GM21786 (cell line): ENCODE results near the gene GFM1.

Experiments
- ATAC-seq: cut with Tn5 transposase; IDR thresholded peaks from one replicate; pipeline ENCODE4 v1.9.1; 2021; ENCODE audit not compliant: unreplicated experiment

GFM1 gene

DNA sequence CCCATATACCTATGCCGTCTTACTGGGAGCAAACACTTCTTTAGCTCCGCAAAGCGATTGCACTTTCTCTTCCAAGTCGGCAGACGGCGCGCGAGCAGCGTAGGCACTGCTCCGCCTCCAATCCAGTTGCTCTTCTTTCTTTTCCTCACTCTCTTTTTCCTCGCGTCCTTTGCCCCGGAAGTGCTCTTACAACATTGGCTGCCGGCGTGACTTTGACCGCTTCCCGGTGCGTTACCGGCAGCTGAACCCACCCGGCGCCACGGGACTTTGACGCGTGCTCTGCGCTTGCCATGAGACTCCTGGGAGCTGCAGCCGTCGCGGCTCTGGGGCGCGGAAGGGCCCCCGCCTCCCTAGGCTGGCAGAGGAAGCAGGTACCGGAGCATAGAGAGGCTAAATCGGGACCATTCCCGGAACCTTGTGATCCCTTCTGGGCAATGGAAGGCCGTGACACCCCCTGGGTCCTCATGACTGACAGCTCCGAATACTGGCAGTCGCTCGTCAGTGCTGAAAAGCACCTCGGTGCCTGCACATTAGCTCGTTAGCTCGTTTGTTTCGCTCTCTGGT lies at the start of gene GFM1:
Gene GFM1, plus strand, starts transcription at position 183 of the 564 bp plus-strand sequence. Its CDS starts 108 bp downstream, at position 291.
- peak; percentile 99 for ATAC-seq

DNA sequence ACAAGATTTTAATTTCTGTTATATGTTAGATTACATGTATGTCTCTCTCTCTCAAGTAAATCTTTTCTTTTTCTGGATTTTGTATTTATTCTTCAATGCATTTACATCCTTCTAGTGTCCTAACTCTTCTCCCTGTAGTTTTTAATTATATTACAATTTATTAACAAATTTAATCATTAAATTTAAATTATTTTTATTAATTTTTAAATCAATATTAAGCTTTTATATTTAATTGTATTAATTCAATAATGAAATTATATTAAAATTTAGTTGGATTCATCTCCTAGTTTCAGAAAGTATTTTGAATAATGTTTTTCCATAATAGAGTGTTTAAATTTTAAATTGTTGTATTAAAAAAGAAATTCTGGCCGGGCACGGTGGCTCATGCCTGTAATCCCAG lies 43.5 kb upstream of the GFM1 start:
- no peak for ATAC-seq

DNA sequence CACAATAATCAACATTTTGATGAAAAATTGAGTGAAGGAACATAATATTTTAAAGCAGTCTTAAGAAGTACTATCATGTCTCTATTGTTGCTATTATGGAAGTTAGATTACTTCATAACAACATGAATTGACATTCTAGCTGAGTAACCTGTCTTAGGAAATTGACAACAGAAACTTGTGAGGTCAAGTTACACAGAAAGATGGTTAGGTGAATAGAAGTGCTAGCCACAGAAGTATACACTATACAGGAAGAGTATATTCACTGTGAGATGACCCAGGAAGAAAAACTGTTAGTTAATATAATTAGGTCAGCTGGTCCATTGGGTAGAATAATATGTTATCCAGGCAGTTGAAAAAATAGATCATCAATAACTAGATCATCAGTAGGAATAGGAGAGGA lies 42.1 kb upstream of the GFM1 start:
- no peak for ATAC-seq

DNA sequence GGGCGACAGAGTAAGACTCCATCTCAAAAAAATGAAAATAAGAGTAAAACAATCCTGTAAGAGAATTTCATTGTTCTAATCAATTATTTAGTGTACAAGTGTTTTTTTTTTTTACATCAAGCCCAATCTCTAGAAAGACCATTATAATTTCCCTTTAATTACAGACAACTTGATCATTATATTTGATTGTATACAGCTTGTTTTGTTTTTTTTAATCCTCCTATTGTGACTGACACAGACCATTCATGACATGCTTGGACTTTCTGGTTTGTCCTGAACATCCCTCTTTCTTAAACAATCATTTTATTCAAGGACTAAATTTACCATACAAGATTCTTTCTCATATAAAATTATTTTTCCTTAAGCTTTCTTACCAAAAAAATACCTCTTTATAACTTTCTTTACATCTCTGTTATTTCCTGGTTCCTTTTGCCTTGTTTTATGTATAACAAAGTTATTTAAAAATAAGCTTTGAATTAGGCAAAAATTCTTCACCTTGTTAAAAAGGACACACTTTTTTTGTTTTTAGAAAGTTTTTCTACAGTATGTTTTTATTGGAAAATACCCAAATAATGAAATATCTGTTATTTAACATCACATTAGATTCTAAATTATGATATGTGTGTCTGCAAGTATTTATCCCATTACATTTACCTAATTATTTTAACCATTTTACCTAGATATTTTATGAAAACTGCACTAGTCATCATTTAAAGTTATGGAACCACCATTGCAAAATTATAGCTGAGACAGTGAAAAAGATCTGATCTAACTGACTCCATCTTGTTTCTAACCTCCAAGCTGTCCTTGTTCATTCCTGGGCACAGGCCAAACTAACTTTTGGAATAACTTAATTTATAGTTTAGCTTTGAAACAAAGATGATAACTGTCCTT lies 26.1 kb upstream of the GFM1 start:
- no peak for ATAC-seq

DNA sequence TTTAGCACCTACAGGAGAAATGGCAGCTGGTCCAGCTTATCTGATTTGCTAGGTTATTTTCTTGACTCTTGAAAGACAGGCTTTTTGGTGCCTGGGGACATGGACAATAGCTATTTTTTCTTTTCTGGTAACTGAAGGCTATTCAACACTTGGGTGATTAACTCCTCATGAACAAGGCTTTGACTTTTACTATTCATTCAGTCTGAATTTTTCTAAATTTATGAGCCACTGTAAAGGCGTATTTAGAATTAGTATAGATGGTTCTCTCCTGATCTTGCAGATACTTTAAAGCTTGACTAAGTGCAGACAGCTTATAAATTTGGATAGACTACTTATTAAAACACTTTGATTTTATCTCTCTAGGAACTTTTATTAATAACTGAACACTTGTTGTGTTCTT lies 18.4 kb upstream of the GFM1 start:
- ATAC-seq = no peak

DNA sequence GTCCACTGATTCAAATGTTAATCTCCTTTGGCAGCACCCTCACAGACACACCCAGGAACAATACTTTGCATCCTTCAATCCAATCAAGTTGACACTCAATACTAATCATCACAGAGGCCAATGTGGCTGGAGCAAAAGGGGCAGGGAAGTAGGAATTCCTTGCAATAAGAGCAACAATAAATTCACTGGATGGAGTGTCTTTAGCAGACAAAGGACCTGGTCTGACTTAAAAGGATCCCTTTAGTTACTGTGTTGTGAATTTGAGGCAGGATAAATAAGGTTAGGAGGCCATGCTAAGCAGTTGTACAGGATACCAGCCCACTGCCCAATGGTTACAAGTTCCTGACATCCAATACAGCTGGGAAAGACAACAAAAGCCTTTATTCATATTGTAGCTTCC lies 12.3 kb upstream of the GFM1 start:
- no peak for ATAC-seq

DNA sequence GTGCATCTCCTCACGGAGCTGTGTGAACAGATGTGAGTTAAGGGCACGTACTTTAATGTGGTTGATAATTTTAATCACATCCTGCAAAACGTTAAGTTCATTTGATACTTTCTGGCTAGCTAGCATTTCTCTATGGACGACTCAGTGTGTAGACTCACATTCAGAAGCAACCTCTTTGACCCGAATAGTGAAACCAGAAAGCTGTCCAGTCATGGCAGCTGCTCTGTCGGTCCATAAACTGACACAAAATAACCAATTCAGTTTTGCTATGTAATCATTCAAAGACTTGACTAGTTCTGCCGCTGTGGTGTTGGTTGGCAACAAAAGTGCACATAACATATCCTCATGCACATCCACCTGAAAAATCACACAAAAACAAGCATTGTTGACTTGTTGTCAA lies 3.7 kb upstream of the GFM1 start:
- ATAC-seq = no peak

DNA sequence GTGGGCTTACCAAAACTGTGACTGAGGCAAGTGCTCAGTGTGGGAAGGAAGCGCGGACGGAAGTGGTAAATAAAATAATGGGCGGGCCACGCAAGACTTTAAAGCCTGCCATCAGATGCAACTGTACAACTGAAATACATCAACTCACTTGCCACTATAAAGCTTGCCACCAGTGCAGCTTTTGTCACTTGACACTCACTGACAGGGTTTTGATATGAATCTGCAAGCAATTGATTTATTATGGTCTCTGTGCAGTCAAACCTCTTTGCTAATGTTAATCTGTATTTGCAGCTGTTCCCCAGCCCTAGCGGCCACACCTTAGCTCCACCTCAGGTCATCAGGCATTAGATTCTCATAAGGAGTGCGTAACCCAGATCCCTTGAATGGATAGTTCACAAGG lies 2.3 kb upstream of the GFM1 start:
- no peak for ATAC-seq

DNA sequence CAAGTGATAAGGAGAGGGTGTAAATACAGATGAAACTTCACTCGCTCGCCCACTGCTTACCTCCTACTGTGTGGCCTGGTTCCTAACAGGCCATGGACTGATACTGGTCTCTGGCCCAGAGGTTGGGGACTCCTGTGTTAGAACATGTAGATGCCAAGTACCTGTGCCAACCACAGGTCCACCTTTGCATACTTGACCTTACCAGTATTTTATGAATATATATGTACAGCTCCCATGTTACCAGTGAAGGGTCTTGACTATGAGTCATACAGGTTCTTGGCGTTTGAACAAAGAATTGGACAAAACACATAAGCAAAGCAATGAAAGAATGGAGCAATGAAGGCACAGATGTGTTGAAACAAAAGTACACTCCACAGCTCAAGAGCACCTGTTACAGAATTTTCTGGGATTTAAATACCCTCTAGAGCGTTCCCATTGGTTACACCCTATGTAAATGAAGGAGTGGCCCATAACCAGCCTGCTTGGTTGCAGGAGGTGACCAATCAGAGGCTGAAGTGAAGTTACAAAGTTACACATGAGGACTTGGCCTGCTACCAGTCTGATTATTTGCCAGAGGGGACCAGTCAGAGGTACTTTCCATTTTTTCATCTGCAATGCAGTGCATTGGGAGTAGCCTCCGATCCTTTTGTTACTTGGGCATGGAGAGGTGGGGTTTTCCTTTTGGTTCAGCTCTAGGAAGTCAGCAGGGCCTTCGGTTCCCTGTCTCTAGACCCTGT lies 1.7 kb upstream of the GFM1 start:
- ATAC-seq = no peak

DNA sequence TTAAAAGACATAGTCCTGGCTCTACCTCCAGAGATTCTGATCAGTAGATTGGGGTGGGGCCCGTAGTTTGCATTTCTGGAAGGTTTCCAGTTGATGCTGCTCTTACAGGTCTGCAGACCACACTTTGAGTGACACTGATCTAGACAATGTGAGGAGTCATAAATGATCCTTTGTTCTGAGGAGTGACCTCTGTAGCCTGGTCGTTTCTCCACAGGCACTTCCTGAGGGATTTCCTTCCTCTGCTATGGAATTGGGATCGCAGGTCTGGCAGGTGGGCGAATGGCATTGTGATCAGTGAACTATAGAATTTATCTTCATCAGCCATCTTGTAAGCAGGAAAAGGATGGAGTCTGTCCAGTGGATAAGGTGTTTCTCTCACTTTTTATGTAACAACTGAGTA lies 5.5 kb downstream of the GFM1 start:
- no peak for ATAC-seq

DNA sequence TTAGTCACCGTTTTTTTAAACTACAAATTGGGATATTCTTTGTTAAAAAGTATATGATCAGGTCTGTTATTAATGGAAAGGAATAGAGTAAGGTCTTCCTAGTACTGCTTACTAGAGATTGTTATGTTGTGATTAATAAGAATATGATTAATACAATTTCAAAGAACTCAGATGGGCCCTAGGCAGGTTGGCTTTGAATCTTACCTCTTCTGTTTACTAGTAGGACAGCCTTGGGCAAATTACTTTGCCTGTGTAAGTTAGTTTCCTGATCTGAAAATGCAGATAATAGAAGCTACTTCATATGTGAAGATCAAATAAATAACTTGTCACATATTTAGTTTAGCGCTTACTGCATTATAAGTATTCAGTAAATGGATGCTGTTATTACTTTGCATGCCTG lies 6.9 kb downstream of the GFM1 start:
- no peak for ATAC-seq

DNA sequence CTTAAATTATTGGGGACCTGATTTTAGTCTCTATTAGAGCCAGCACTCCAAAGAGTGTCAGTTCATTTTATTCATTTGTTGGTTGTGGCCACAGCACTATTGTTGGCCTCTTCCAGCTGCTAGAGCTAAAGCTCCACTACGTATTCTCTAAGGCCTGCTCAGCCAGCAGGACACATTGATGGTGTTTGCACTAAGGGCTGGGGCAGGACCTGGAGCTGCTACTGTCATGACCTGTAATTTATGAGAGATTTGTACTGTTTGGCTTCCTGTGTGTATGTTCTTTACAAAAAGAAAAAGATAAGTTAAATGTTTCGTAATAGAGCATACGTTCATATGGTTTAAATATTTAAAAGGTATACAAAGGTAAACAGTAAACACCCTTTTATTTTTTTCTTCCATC lies 8.1 kb downstream of the GFM1 start:
- ATAC-seq = no peak

DNA sequence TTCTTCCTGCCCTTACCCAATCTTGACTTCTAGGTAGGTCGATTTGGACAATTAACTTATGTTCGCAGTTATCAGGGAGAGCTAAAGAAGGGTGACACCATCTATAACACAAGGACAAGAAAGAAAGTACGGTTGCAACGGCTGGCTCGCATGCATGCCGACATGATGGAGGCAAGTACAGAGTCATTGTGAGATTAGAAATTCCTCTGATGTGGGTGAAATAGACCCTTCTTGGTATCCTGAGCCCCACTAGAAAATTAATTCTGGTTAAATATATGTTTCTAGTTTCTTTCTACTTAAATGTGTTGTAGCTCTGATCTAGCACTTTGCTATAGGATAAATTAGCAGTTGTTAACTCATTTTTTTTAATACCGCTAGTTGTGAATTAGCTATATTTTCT lies 14.6 kb downstream of the GFM1 start:
- no peak for ATAC-seq

DNA sequence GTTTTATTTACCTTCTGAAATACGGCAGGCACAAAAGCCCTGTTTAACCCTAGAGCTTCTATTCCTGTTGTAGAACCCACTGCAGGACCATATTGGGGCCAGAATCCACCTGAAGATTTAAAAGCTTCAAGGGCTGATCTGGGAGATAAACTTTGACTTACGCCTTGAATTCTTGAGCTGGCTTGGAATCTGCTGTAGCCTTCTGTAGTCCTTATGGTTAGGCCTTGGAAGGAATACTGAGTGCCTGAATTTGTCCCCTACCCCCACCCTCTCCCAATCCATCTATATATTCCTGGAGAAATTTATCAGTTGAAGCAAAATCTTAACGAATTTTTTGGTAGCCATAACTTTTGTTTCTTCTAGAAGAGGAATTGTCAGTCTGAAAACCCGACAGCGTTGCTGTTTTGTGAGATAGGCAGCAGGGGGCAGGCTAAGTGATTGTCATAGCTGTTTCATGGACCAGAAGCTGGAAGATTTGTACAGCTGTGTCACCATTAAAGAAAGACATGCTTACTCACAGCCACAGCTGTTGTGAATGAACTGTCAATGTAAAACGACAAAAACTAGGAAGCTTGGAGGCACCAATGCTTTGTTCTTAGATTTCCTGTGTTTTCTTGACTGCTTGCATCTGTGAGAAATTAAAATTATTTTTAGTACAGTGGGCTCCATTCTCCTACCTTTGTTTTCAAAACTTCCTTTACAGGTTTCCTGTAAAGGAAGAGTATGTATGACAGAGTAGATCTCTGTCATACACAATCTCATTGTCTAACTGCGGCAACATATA lies 15.3 kb downstream of the GFM1 start:
- ATAC-seq = peak; percentile 96

DNA sequence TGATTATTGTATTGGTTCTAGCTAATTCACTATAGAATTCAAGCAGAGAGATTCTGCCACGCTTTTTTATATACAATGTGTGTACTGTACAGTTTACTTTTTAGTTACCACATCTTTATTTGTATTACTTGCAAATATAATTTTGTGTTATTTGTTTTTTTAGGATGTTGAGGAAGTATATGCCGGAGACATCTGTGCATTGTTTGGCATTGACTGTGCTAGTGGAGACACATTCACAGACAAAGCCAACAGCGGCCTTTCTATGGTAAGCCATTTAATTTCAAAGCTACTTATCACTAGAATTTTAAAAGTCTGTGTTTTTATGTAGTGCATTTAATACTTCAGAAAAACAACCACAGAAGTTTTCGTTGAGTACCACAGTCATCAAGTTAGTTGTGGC lies 16.4 kb downstream of the GFM1 start:
- no peak for ATAC-seq

DNA sequence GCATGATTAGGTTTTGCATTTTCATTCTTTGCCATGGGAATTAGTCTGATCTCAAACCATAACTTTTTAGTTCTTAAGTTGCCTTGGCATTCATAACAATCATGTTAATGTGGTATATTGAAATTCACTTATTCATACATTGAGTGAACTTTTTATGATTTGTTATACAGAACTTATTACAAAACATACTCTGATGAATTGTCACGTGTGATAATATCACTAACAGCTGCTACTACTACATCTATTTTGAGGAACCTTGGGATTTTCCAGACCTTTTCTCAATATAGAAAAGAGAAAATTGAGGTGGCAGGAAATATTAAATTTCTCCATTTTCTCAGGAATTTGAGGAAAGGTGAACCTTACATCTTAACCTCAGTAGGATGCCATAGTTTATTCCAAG lies 18.9 kb downstream of the GFM1 start:
- no peak for ATAC-seq

DNA sequence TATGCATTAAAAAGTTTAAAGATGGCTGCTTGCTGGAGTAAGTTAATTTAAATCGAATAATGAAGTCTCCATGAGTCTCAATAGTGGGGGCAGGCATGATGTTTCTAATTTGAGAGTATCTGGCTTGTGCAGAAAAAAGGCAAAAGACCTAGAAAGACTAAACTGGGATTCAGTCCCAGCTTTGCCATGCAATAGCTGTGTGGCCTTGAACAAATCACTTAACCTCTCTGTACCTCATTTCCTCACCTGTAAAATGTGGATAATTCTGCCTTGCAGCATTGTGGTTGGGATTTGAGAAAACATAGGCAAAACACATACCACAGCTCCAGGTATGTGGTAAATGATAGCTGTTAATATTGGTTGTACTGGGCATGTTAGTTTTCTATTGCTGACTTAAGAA lies 19.5 kb downstream of the GFM1 start:
- ATAC-seq = no peak

DNA sequence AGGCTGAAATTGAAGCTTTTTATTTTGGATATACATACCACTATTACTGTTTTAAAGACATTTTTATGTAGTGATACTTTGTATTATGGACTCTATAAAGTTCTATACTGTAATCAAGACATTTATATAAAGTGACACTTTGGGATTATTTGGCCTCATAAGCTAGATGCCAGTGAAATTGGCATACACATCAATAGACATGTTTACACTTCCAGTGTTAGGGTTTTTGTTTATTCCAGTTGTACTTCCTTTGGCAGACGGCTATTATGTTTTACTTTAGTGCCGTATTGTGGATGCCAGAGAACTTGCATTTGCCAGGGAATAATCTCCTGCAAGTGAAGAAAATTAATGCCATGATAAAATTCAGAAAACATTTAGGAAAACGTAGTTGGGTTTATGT lies 22.1 kb downstream of the GFM1 start:
- ATAC-seq = no peak

DNA sequence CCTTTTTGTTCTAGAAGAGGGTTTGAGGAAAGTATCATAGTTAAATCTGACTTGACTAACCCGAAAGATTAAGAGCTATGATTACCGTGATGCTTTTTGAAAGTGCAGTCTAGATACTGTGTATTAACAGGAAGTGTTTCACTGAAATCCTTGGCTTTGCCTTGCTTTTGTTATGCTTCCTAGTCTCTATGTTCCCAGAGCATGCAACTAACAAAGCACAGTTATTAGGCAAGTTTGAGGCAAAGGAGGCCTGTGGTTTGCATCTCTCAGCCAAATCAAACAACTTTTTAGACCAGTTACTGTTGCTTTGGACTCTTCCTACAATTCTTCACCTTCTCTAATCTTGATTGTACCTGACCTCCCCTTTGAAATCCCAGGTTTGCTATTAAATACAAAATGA lies 24.2 kb downstream of the GFM1 start:
- ATAC-seq = no peak

DNA sequence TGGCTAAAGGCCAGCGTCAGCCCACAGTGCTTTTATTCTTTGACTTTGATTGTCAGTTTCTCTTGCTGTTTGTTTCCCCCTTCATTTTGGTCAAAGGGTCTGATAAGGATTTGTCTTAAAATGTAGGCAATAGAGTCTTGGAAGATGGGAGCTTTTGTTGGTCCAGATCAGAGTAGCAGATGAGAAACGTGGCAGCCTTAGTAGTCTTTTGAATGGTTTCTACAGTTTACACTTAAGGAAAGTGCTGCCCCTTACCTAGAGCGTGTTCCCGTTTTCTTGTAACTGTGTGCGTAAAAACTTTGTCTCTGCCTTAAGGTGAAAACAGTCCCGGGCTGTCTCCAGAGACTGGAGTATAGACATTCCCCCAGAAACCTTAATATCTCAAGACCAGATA lies 27.5 kb downstream of the GFM1 start:
- ATAC-seq = no peak
